ENCODE data around the gene KSR1.

Gene KSR1

DNA sequence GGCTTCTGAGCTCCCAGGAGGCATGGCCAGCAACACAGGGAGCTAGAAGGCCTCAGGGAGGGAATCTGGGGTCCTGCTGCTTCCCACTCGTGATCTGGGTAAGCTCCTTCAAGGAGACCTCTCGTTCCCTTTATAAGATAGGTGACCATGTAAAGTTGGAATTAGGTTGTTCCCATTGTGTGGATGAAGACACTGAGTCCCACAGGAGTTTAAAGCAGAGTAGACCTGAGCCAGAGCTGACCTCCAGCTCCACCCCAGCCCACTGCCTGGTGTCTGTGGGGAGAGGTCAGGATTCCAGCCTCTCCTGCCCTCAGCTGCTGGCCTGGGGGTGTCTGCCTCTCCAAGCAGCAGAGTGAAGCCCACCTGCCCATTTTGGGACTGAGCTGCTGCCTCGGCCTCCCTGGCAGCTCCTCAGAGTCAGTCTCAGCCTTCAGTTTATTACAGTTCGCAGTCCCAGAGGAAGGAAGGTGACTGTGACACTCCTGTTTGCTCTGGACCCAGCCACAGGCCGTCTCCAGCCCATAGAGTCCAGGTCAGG lies 141.6 kb downstream of the KSR1 start:
- no peak for DNase-seq

DNA sequence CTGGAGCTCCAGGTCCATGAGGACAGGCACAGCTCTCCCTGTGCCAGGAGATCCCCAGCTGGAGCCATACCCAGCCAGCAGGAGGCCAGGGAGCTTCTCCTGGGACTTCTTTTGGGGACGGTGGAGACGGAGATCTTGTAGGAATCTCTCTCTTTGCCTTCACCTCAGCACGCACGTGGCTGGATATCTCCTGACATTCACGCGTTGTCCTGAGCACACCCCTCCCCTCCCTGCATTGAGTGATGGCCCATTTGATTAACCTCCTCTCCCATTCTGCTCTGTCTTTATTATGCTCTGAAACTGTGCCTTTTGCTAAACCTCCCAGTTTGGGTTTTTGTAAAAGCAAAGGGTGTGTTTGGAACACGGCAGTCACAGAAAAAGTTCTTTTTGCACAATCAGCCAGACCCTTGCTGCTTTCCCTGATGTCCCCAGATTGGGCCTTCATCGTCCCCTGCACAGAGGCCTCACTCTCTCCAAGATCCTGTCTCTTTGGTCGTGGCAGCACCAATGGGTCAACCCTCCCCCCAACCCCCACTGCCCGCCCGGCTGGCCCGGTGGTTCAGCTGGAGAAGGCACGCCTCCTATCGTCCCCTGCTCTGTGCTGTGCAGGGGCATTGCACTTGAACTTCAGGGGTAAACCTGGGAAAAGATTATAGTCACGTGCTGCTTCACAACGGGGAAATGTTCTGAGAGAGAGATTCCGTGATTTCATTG lies 142.2 kb downstream of the KSR1 start:
- DNase-seq: no peak

DNA sequence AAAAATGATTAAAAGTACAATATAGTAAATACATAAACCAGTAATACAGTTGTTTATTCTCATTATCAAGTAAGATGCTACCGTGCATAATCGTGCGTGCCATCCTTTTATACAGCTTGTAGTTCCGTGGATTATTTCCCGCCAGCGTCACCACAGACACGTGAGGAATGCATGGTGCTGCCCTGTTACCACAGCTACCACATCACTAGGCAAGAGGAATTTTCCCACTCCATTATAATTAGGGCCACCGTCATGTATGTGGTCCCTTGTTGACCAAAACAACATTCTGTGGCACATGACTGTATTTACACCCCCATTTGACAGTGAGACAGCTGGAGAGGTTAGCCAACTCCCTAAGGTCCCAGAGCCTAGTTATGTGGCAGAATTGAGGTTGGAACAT lies 144.2 kb downstream of the KSR1 start:
- DNase-seq: no peak

DNA sequence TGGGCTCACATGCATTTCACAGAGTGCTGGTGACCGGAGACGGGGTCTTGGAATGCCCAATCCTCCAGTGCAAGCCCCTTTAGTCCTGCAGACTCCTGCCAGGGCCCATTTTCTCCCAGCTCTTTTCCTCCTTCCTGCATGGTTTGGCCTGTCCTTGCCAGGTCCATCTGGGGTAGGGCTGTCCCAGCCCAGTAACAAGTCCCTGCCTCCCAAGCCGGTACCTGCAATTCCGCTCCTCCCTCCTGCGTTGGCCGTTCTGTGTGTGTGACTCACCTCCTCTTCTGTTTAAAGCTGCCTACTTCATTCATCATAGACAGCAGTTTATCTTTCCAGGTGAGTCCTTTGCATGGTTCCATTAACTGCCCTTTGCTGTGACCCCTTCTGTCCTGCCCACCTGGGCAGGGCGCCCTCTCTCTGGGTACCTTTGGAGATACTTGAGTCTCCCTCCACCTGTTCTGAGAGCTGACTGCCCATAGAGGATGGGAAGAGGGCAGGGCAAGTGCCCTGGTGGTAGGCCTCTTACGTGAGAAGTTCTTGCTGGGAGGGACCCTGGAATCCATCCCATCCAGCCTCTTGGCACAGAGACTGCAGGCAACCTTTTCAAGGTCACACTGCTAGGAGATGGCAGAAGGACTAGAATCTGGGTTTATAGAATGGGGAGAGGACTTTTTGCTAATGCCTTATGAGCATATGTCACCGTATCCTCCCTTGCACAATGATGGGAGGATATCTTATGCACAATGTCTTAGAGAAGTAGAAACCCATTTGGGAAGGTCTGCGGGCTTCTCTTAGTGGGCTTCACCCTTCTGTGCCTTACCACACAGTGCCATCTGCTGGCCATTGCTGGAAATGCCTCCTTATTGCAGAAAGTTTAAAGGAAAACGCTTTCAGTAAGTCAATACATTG lies 145.1 kb downstream of the KSR1 start:
- peak; percentile 79 for DNase-seq

DNA sequence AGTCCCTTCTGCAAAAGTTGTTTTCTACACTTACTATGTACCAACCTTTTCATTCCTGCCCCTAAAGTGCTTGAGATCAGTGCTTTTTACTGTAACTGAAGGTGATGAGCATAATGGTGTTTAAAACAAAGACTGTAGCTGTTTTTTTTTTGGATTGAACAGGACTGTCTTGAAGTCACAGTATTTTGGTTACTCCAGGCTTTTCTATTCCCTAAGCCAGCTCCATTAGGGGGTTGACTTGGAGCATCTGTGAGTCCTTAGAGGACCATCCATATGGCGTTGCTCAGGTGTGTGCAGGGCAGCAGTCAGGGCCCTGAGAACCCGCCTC lies 145.7 kb downstream of the KSR1 start:
- no peak for DNase-seq

DNA sequence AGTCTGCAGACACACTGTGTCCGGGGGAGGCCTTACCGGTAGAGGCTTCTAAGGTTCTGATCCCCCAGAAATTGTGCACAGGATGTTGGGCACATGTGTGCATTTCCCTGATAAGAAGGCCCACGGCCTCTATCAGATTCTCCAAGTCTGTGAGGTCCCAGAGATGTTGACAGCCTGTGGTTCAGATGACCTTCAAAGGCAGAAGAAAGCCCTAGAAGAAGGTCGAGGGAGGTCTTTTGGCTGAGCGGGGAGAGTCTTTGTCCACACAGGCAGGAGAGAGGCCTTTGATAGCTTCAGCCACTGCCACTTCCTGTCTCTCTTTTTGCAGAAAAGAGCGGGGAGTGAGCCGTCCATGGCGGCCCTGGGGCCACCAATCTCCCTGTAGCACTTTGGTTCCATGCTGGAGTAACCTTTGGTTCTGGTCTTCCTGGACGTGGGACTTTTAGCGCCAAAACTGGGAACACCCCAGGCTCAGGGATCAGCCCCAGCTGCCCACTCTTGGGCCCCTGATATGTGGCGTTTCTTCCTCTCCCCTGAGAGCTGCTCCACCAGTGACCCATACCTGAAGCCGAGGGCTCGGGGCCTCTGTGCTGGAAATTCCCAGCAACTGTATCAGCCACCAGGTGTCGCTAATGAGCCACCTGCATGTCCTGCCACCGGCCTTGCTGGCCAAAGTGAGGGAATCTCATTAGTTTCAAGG lies 146.6 kb downstream of the KSR1 start:
- DNase-seq: peak; percentile 68

DNA sequence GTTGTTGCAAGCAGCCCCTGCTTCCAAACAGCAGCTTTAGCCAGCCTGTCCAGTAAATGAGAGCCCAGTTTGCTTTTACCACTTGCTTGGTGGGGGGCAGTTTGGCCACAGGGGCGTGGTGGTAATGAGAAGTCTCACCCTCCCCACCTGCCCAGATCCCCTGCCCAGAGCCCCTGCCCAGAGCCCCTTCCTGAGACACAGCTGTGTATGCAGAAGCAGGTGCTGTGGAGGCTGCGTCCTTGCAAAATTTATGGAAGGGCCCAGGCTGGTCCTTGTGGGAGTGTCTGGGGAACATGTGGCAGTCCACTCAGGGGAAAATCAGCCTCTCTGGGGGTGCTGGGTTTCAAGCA lies 147.1 kb downstream of the KSR1 start:
- no peak for DNase-seq

DNA sequence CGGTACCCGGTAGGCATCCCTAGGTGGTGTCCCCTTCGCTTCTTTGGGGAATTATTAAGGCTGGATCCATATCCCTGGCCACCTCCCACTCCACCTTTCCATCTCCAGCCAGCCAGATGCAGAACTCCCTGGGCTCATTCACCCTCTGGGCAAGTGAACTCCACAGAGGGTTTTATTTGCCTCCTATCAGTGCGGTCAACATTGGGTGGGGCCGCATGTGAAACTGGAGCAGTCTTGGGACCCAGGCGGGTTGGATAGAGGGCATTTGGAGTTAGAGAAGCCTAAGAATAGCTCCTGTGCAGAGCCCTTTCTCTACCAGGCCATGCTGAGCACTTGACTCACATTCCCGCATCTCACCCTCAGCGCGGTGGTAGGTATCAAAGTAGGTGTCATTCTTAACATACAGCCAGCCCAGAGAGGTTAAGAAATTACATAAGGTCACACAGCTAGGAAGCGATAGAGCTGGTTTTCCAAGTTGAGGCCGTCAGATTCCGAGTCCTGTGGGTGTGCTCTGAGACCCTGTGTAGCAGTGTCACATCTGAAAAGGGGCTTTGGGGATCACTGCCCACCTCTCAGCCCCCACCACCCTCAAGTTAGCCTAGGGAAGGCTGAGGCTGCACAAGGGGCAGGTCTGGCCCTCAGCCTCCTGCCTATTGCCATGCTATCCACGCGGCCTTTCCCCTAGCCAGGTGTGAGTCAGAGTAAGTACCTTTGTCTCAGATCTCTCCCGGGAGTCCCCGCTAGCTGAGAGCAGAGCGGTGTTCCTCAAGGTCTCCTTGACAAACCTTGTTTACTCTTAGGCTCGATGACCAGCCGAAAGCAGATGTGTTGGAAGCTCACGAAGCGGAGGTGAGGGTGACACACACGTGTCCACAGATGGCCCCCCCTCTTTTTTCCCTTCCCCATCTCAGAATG lies 147.9 kb downstream of the KSR1 start:
- no peak for DNase-seq

DNA sequence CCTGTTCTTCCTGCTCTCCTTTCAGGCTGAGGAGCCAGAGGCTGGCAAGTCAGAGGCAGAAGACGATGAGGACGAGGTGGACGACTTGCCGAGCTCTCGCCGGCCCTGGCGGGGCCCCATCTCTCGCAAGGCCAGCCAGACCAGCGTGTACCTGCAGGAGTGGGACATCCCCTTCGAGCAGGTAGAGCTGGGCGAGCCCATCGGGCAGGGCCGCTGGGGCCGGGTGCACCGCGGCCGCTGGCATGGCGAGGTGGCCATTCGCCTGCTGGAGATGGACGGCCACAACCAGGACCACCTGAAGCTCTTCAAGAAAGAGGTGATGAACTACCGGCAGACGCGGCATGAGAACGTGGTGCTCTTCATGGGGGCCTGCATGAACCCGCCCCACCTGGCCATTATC lies 149.2 kb downstream of the KSR1 start:
- DNase-seq: no peak

DNA sequence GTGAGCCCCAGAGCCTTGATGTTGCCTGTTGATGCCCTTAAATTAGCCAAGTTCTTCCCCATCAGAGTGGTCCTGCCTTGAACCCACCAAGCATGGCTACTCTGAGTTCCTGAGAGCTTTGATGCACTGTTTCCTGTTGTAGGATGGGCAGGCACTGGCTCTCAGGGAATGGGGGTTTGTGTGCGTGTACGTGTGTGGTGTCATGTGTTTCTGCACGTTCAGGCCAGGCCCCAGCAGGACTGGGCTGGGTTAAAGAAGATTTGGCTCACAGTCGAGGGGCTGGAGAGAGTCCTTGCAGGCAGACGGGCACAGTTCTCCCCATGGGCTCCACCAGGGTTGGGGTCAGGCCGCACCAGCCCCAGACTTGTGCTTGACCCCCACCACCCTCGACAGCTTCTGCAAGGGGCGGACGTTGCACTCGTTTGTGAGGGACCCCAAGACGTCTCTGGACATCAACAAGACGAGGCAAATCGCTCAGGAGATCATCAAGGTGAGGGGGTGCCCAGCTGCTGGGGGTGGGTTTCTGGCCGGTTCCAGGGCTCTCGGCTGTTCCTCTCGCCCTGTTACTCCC lies 151.4 kb downstream of the KSR1 start:
- no peak for DNase-seq

DNA sequence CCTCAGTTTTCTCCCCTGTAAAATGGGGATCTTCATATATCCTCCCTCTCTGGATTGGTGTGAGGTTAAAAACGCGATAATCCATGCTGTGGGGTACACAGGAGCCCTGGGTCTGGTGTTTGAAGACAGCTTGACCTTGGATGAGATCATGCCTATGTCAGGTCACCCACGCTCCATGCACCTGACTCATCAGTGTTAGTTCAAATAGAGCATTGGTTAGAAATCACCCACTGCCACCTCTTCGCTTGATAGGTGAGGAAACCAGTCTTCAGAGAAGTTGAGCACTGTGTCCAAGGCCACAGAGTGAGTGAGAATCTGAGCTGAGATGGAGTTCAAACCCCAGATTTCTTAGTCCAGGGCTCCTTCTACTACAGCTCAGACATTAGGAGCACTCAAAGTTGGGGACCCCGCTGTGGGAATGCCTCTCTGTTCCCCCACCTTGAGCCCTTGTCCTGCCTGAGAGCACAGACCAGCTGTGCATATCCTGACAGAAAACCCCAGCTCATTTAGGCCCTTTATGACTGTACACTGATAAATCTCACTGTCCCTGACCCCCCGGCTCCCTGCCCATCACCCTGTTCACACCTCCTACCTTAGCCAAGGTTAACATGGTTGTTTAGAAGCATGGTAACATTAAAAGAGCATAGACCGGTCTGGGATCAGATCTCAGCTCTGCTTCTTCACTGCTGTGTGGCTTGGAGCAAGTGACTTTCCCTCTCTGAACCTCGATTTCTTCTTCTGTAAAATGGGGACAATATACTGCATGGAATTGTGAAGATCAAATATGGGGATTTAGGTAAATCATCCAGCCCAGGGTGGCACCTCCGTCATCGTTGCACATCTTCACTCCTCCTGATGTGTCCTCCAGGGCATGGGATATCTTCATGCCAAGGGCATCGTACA lies 152.3 kb downstream of the KSR1 start:
- no peak for DNase-seq

DNA sequence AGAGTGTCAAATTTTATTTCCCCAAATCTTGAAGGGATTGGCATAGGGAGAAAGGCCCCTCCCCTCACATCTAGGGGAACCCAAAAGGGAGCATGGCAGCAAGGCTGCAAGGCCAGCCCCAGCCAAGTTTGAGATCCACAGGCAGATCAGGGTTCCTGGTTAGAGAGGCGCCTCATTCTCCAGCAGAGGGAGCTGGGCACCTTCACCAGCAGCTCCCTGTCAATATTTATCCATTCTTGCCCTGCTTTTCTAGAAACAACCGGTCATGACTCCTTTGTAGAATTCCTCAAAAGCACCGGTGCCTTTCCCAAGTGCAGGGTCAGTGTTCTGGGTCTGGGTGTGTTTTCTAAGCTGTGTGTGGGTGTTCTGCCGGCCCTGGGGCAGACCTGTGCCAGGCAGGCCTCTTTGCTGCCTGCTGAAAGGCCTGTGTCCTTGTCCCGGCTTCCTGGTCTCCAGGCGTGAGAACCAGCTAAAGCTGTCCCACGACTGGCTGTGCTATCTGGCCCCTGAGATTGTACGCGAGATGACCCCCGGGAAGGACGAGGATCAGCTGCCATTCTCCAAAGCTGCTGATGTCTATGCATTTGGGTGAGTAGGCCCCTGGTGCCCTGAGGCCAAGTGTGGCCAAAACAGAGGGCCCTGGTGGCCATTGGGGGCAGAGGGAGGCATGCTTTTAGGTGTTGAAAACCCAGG lies 153.5 kb downstream of the KSR1 start:
- DNase-seq: no peak

DNA sequence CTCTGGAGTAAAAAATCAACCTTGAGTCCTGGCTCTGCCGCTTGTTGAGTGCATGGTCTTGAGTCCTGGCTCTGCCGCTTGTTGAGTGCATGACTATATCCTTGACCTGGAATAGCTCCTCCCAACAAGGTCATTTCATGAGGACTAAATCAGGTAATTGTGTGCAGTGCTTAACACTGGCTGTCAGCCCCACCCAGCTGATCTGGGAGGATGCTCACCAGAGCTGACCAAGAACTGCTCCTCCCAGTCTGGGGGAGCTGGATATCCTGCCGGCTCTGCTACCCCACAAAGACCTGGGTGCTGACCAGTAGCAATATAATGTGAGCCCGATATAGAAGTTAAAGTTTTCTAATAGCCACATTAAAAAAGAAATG lies 154.0 kb downstream of the KSR1 start:
- DNase-seq: no peak

DNA sequence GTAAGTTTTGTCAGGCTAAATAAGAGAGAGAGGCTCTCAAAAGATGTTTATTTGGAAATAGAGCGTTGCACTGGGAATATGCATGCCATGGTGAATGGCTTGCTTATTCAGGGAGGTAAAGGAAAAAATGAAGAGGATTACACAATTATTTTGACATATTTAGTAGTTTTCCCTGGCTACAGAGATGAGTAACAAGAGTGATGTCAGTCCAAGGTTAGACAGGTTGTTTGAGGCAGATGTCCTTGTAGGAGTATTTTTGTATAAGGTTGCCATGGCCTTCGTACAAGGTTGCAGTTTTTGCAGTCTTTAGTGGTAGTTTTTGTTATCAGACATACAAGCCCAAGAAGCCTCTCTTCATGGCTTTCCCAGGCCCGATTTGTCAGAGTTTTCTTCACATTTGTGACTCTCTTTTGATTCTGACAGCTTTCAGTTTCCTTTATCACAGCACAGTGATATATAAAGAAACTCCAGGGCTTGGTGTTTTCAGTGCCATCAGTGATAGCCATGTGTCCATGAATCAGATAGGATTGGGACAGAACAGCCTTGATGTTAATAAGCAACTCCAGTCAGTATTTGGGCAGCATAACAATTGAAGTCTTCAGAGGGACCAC lies 156.0 kb downstream of the KSR1 start:
- DNase-seq: no peak

DNA sequence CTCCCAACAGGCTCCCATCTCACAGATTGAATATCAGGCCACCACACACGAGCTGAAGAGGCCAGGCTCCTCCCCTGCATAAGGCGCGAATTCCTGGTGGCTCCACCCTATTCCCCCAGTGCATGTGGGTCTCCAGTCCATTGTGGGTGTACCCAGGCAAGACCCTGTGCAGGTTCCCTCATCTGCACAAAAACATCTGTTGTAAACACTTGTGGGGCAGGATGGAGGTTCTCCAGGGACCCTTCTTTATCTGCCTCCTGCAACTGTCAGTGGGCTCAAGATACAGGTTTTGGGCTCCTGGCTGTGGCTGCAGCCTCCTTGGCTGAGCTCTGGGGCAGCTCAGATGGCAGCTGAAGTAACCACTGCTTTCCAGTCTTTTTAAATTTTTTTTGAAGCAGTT lies 157.2 kb downstream of the KSR1 start:
- no peak for DNase-seq

DNA sequence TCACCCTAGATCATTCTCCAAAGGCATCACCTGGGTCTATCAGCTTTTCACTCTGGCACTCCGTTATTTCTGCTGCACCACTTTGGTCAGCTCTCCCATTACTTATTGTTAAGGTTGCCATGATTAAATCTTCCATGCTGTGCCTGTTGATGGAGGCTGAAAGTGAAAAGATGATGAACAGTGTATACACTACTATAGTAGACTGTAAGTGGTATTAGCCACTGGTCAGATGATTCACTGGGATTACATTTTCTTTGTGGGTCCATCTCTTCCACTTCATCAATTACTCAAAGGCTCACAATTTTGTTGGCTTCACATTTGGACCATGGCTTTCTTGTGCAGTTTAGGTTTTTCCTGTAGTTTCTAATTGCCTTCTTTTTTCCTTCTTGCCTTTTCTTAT lies 158.9 kb downstream of the KSR1 start:
- no peak for DNase-seq

DNA sequence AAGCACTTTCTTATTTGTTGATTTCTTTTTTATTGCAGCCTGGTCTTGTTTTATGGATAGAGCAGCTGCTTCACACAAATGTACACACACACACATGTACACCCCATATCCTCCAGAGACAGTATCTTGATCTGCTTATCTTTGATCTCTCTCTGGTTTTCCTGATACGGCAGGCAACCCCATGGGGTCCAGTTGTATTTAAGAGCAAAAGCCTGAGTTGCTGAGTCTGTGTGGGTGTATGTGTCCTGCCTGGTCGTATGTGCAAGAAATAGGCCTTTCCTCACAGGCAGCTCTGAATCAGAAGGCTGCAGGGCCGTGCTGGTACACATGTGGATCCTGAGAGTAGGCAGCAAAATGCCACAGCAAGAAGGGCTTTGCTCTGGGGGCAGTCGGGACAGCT lies 160.2 kb downstream of the KSR1 start:
- no peak for DNase-seq

DNA sequence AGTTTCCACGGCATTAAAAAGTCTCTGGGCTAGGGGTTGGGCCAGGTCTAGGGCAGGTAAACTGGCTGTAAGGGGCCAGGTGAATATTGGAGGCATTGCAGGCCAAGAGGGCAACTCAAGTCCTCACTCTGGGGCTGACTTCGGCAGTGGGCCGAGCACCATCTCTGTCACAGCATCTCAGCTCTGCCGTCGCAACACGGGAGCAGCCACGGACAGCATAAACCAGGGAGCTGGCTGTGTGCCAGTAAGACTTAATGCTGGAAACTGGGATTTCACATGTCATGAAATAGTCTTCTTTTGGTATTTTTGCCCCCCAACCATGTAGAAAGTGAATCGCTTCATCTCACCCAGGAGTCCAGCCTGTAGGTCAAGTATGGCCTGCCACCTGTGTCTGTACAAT lies 162.2 kb downstream of the KSR1 start:
- DNase-seq: no peak

DNA sequence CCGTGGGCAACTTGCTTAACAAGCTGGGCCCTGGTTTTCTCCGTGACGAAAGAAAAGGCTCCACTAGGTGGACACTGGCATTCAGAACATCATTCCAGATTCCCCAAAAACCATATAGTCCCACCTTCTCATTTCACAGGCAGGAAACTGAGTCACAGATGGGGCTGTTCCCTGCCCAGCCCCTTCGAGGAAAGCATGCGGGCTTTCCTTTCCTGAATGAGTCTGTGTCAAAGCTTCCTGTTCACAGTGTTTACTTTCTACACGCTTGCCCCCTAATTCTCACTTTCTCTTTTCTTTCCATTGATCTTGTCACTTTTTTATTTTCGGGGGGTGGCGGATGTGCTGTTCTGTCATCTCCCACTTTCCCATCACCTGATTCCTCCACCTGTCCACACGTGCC lies 164.5 kb downstream of the KSR1 start:
- no peak for DNase-seq

DNA sequence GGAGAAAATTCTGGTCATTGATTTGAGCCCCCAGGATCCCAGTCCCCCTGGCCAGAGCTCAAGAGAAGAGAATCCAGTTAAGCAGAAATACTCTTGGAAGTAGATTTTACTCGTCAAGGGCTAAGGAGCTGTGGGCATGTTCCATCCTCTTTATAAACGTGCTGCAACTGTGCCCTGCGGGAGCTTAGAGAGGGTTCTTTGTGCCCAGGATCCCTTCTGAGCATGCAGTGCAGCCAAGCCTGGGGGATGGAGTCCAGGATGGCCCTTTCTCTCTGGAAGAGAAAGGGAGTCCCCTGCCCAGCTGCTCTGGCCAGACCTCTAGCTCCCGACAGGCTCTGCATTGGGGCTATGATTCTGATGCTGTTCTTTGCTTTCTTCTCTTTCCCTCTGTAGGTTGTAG lies 165.3 kb downstream of the KSR1 start:
- no peak for DNase-seq

Data from effector CD4-positive, alpha-beta T cell (primary cell).